ENCODE results near the gene PPFIA3.

PPFIA3 gene

GRCh38 chr19:49103331-49104085 is 15.8 kb upstream of the PPFIA3 start:
- no peak overlapping the region for H3K4me2 ChIP-seq (ENCODE audit: insufficient read depth, low read length)
- H3K4me3 ChIP-seq (ENCODE audit: low read depth in 1 of 2, low read length in 2 of 2) = no peak overlapping the region

GRCh38 chr19:49104229-49104864 is 15.0 kb upstream of the PPFIA3 start:
- Histone ChIP-seq H3K27ac (ENCODE audit: low read length) (no peak overlapping the region), H3K36me3 (ENCODE audit: insufficient read depth, low read length) (peaks cover 99% of the 10 kb centered on the region)

More at GRCh38 chr19:49103331-49104085, 15.8 kb upstream of the PPFIA3 start:
- Histone ChIP-seq H3K36me3 (ENCODE audit: insufficient read depth, low read length) (peaks cover 99% of the 10 kb centered on the region), H3K27me3 (ENCODE audit: insufficient read depth, low read length, poor library complexity) (no peaks in the 10 kb centered on the region), H3K27ac (ENCODE audit: low read length) (no peak overlapping the region), H3K4me1 (ENCODE audit: insufficient read depth, low read length) (no peaks in the 10 kb centered on the region; the same call in 1 of the 2 replicates), H3K9me3 (ENCODE audit: insufficient read depth, low read length, severe bottlenecking) (no peaks in the 10 kb centered on the region), H3K9ac (ENCODE audit: low read depth, low read length) (no peak overlapping the region), H2AFZ (ENCODE audit: low read depth, low read length) (no peak overlapping the region), H4K20me1 (ENCODE audit: insufficient read depth, low read length) (peaks cover 85% of the 10 kb centered on the region), H3K79me2 (ENCODE audit: insufficient read depth, low read length) (peaks cover 32% of the 10 kb centered on the region)
- no peak for ATAC-seq (ENCODE audit: insufficient read depth, low read depth)
- DNase-seq = no peak
- no peak for TF ChIP-seq CTCF (IDR thresholded peaks at IDR 0.05; ENCODE audit: borderline replicate concordance, extremely low read depth, low read length, poor library complexity, severe bottlenecking)
- TF ChIP-seq EZH2 (IDR thresholded peaks at IDR 0.05; ENCODE audit: borderline replicate concordance, low read depth, low read length, severe bottlenecking) = no peak

GRCh38 chr19:49106648-49107135 is 12.7 kb upstream of the PPFIA3 start:
- peak; percentile 74 for ATAC-seq (ENCODE audit: insufficient read depth, low read depth)
- no peak for TF ChIP-seq EZH2 (IDR thresholded peaks at IDR 0.05; ENCODE audit: borderline replicate concordance, low read depth, low read length, severe bottlenecking)
- peak; percentile 91 for TF ChIP-seq CTCF (IDR thresholded peaks at IDR 0.05; ENCODE audit: borderline replicate concordance, extremely low read depth, low read length, poor library complexity, severe bottlenecking)
- peaks cover 9% of the 10 kb centered on the region; the same call in 1 of the 2 replicates for H3K79me2 ChIP-seq (ENCODE audit: insufficient read depth, low read length)
- no peaks in the 10 kb centered on the region for H3K4me1 ChIP-seq (ENCODE audit: insufficient read depth, low read length)
- H3K9ac ChIP-seq (ENCODE audit: low read depth, low read length) = no peak overlapping the region
- H3K36me3 ChIP-seq (ENCODE audit: insufficient read depth, low read length) = peaks cover 82% of the 10 kb centered on the region
- no peak overlapping the region for H3K27ac ChIP-seq (ENCODE audit: low read length)
- H3K4me3 ChIP-seq (ENCODE audit: low read depth in 1 of 2, low read length in 2 of 2) = no peak overlapping the region
- H3K27me3 ChIP-seq (ENCODE audit: insufficient read depth, low read length, poor library complexity) = no peaks in the 10 kb centered on the region
- peak; percentile 69 for DNase-seq
- no peak overlapping the region for H2AFZ ChIP-seq (ENCODE audit: low read depth, low read length)
- no peak overlapping the region for H3K4me2 ChIP-seq (ENCODE audit: insufficient read depth, low read length)
- peaks cover 72% of the 10 kb centered on the region for H4K20me1 ChIP-seq (ENCODE audit: insufficient read depth, low read length)
- no peaks in the 10 kb centered on the region for H3K9me3 ChIP-seq (ENCODE audit: insufficient read depth, low read length, severe bottlenecking)

More at GRCh38 chr19:49104229-49104864, 15.0 kb upstream of the PPFIA3 start:
- H3K9ac ChIP-seq (ENCODE audit: low read depth, low read length) = no peak overlapping the region
- no peak overlapping the region for H2AFZ ChIP-seq (ENCODE audit: low read depth, low read length)
- TF ChIP-seq EZH2 (IDR thresholded peaks at IDR 0.05; ENCODE audit: borderline replicate concordance, low read depth, low read length, severe bottlenecking) (no peak), CTCF (IDR thresholded peaks at IDR 0.05; ENCODE audit: borderline replicate concordance, extremely low read depth, low read length, poor library complexity, severe bottlenecking) (no peak)
- no peaks in the 10 kb centered on the region for H3K4me1 ChIP-seq (ENCODE audit: insufficient read depth, low read length)
- H3K79me2 ChIP-seq (ENCODE audit: insufficient read depth, low read length) = peaks cover 24% of the 10 kb centered on the region
- H3K4me3 ChIP-seq (ENCODE audit: low read depth in 1 of 2, low read length in 2 of 2) = no peak overlapping the region
- H4K20me1 ChIP-seq (ENCODE audit: insufficient read depth, low read length) = peaks cover 84% of the 10 kb centered on the region
- no peaks in the 10 kb centered on the region for H3K9me3 ChIP-seq (ENCODE audit: insufficient read depth, low read length, severe bottlenecking)
- no peaks in the 10 kb centered on the region for H3K27me3 ChIP-seq (ENCODE audit: insufficient read depth, low read length, poor library complexity)
- ATAC-seq (ENCODE audit: insufficient read depth, low read depth) (no peak), DNase-seq (no peak)
- no peak overlapping the region for H3K4me2 ChIP-seq (ENCODE audit: insufficient read depth, low read length)
